Tibial nerve (tissue), 4 donors: ENCODE measurements around the gene LCT.

Experiments used
- CTCF ChIP-seq, 5 experiments: fragments of 200-600 bp in 3 of 5; fragments of 450-650 bp in 2 of 5; sonication (generic) in 3 of 5; IDR thresholded peaks; one replicate each; pipeline ENCODE4 v1.5.1; 2016 to 2019; ENCODE audit warnings: antibody characterized with exemption in 5 of 5, mild to moderate bottlenecking in 3 of 5, moderate library complexity in 2 of 5
- EP300 ChIP-seq, 2 donors: sonication (generic); formaldehyde crosslinking; IDR thresholded peaks; one replicate each; pipeline ENCODE4 v1.6.1; 2017; ENCODE audit warnings: antibody characterized with exemption in 2 of 2, mild to moderate bottlenecking in 1 of 2
- POLR2A ChIP-seq, 2 donors: fragments of 450-650 bp; IDR thresholded peaks; one replicate each; pipeline ENCODE4 v1.6.1; 2017; ENCODE audit warnings: antibody characterized with exemption in 2 of 2, mild to moderate bottlenecking in 2 of 2, moderate library complexity in 2 of 2

GRCh38 chr2:135790423-135790822 is 46.6 kb downstream of the LCT start:
- no peak for TF ChIP-seq CTCF (IDR thresholded peaks at IDR 0.05)
- TF ChIP-seq EP300 (IDR thresholded peaks at IDR 0.05): no peak
- no peak for TF ChIP-seq POLR2A (IDR thresholded peaks at IDR 0.05)
